HepG2 (cell line): ENCODE measurements around the gene PRKCZ.

Source experiments
- CEBPB ChIP-seq: IDR thresholded peaks from 2 replicates; pipeline ENCODE4 v1.6.1; 2011; ENCODE audit warnings: low read depth, low read length, improper control_type of control experiment, borderline replicate concordance
- CEBPZ ChIP-seq: IDR thresholded peaks from 2 replicates; pipeline ENCODE4 v1.6.1; 2012; ENCODE audit warnings: low read length, improper control_type of control experiment
- CHD2 ChIP-seq: IDR thresholded peaks from 2 replicates; pipeline ENCODE4 v1.6.1; 2011; ENCODE audit warnings: low read depth, low read length, improper control_type of control experiment
- CTCF ChIP-seq: sonication (generic); formaldehyde crosslinking; IDR thresholded peaks from 2 replicates; pipeline ENCODE4 v1.5.0; 2020; ENCODE audit warnings: mild to moderate bottlenecking, missing genetic modification reagents, moderate library complexity
- FOSL1 ChIP-seq: sonication (generic); formaldehyde crosslinking; IDR thresholded peaks from 2 replicates; pipeline ENCODE4 v1.9.0; 2021; ENCODE audit warnings: missing genetic modification reagents, borderline replicate concordance
- NR2F2 ChIP-seq: IDR thresholded peaks from 2 replicates; pipeline ENCODE4 v1.6.1; 2012; ENCODE audit warnings: low read depth, inconsistent platforms, borderline replicate concordance
- XRCC5 ChIP-seq: fragments of 200-400 bp; formaldehyde crosslinking; optimal IDR thresholded peaks from 2 replicates; pipeline ENCODE3; 2017; ENCODE audit warnings: mild to moderate bottlenecking, low read length
- ZBTB21 ChIP-seq: sonication (generic); formaldehyde crosslinking; IDR thresholded peaks from 2 replicates; pipeline ENCODE4 v1.4.0; 2020; ENCODE audit warnings: missing genetic modification reagents
- ZNF138 ChIP-seq: sonication (generic); formaldehyde crosslinking; IDR thresholded peaks from 2 replicates; pipeline ENCODE4 v1.5.0; 2020; ENCODE audit warnings: mild to moderate bottlenecking, low read depth, missing genetic modification reagents

GRCh38 chr1:2065699-2066098 is 15.5 kb downstream of the PRKCZ start:
- TF ChIP-seq ZBTB21 (CRISPR knock-in tag) = no peak
- no peak for TF ChIP-seq CEBPB
- no peak for TF ChIP-seq FOSL1
- no peak for TF ChIP-seq NR2F2
- TF ChIP-seq CEBPZ = no peak
- no peak for TF ChIP-seq CTCF
- no peak for TF ChIP-seq ZNF138 (CRISPR knock-in tag)
- TF ChIP-seq XRCC5 = no peak
- TF ChIP-seq CHD2 = no peak
